Measurements from ENCODE around the gene GPT2.

GRCh38 chr16:46932802-46933201, 48.6 kb downstream of the GPT2 start:
- TF ChIP-seq CTCF (conservative IDR thresholded peaks at IDR 0.05 in 1 of 2, IDR thresholded peaks at IDR 0.05 in 1 of 2; ENCODE audit: low read depth in 1 of 2, low read length in 2 of 2) (no peak), EZH2 (IDR thresholded peaks at IDR 0.05; ENCODE audit: low read length, missing control alignments) (no peak)

All from fibroblast of lung (primary cell).